ENCODE results near the gene TUFT1.

The TUFT1 gene

DNA sequence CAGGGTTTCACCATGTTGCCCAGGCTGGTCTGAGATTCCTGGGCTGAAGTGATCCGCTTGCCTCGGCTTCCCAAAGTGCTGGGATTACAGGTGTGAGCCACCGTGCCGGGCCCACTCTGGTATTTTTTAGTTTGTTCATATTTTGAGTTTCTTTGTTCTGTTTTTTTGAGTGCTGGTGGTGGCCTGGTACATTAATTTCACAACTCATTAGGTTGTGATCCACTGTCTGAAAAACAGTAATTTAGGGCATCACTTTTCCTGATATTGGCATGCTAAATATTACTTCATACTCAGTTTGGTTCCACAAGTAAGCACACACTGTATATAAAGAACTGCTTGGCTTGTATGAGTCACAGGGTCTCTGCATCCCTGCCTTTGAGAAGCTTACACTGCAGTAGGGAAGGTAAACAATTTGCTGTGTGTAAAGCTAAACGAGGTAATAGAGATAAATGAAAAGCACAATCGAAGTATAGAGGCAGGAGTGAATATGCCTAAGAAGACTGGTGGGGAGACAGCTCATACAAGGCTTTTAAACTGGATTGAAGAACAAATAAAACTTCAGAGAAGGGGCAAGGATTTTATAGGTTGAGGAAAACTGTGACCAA, 79.5 kb downstream of the TUFT1 start (continued):
- TF ChIP-seq, protein P1, sequence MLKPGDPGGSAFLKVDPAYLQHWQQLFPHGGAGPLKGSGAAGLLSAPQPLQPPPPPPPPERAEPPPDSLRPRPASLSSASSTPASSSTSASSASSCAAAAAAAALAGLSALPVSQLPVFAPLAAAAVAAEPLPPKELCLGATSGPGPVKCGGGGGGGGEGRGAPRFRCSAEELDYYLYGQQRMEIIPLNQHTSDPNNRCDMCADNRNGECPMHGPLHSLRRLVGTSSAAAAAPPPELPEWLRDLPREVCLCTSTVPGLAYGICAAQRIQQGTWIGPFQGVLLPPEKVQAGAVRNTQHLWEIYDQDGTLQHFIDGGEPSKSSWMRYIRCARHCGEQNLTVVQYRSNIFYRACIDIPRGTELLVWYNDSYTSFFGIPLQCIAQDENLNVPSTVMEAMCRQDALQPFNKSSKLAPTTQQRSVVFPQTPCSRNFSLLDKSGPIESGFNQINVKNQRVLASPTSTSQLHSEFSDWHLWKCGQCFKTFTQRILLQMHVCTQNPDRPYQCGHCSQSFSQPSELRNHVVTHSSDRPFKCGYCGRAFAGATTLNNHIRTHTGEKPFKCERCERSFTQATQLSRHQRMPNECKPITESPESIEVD (tag by site-specific recombination; IDR thresholded peaks at IDR 0.05) = peak; percentile 82
- TF ChIP-seq IKZF3 (tag by site-specific recombination; IDR thresholded peaks at IDR 0.05) = no peak

DNA sequence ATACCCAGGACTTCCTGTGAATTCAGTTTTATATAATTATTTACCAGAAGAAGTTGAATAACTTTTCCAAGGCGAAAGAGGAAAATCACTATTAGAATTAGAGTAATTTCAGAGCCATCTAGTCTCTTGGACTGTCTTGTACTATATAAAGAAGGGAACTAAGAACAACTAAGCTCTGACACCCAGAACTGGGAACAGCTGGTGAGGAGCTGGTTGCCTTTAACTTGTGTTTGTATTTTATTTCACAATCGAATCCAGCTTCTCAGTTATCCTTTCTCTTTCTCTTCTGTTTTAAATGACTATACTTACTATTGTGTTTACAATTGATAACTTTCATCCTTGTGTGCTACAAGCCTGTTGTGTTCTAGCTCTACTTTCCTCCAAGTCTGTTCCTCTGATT, 80.2 kb downstream of the TUFT1 start:
- Histone ChIP-seq H3K9me3 (ENCODE audit: control insufficient read depth, insufficient read depth, low read depth, low read length) (no peaks in the 10 kb centered on the region), H3K4me3 (ENCODE audit: low read depth, low read length) (no peak overlapping the region), H3K36me3 (ENCODE audit: control insufficient read depth in 2 of 2, insufficient read depth in 1 of 2, low read length in 2 of 2) (peaks cover 0 to under 1% of the 10 kb centered on the region in 2 experiments; a peak in 2 of 3 replicates), H3K27ac (ENCODE audit: extremely low read depth, low read depth, low read length) (no peak overlapping the region), H3K4me1 (ENCODE audit: control insufficient read depth, insufficient read depth, low read length) (peaks cover 34% of the 10 kb centered on the region)
- POLR2A ChIA-PET = interaction anchor here (0.6 to 1.3 kb wide), 10 partner anchors 8 to 338 kb away, joined by 3 to 8 read pairs (median 3); partner anchors contain the start of gene SNX27
- CTCF ChIA-PET = interaction anchor here (0.7 to 2.4 kb wide), 6 partner anchors 25 to 216 kb away, joined by 3 to 11 read pairs (median 4); no protein-coding TSS in a partner anchor
- TF ChIP-seq MZF1 (tag by site-specific recombination; IDR thresholded peaks at IDR 0.05; ENCODE audit: borderline replicate concordance) = no peak
- TF ChIP-seq ZNF555 (tag by site-specific recombination; conservative IDR thresholded peaks at IDR 0.05) = no peak
- TF ChIP-seq, protein P2, sequence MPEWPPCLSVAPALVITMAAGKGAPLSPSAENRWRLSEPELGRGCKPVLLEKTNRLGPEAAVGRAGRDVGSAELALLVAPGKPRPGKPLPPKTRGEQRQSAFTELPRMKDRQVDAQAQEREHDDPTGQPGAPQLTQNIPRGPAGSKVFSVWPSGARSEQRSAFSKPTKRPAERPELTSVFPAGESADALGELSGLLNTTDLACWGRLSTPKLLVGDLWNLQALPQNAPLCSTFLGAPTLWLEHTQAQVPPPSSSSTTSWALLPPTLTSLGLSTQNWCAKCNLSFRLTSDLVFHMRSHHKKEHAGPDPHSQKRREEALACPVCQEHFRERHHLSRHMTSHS (tag by site-specific recombination; IDR thresholded peaks at IDR 0.05) = no peak
- TF ChIP-seq ZNF521 (tag by site-specific recombination; IDR thresholded peaks at IDR 0.05) = no peak
- TF ChIP-seq YY2 (tag by site-specific recombination; IDR thresholded peaks at IDR 0.05) = no peak
- TF ChIP-seq ZNF843 (tag by site-specific recombination; IDR thresholded peaks at IDR 0.05) = no peak
- TF ChIP-seq ZNF146 (tag by site-specific recombination; IDR thresholded peaks at IDR 0.05) = no peak
- no peak for TF ChIP-seq ZNF830 (tag by site-specific recombination; IDR thresholded peaks at IDR 0.05; ENCODE audit: low read depth)
- TF ChIP-seq, protein P3, sequence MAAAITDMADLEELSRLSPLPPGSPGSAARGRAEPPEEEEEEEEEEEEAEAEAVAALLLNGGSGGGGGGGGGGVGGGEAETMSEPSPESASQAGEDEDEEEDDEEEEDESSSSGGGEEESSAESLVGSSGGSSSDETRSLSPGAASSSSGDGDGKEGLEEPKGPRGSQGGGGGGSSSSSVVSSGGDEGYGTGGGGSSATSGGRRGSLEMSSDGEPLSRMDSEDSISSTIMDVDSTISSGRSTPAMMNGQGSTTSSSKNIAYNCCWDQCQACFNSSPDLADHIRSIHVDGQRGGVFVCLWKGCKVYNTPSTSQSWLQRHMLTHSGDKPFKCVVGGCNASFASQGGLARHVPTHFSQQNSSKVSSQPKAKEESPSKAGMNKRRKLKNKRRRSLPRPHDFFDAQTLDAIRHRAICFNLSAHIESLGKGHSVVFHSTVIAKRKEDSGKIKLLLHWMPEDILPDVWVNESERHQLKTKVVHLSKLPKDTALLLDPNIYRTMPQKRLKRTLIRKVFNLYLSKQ (tag by site-specific recombination; IDR thresholded peaks at IDR 0.05; ENCODE audit: borderline replicate concordance) = no peak
- no peak for TF ChIP-seq ZNF561 (tag by site-specific recombination; IDR thresholded peaks at IDR 0.05; ENCODE audit: borderline replicate concordance)
- TF ChIP-seq, protein P4, sequence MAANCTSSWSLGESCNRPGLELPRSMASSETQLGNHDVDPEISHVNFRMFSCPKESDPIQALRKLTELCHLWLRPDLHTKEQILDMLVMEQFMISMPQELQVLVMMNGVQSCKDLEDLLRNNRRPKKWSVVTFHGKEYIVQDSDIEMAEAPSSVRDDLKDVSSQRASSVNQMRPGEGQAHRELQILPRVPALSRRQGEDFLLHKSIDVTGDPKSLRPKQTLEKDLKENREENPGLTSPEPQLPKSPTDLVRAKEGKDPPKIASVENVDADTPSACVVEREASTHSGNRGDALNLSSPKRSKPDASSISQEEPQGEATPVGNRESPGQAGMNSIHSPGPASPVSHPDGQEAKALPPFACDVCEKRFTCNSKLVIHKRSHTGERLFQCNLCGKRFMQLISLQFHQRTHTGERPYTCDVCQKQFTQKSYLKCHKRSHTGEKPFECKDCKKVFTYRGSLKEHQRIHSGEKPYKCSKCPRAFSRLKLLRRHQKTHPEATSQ (tag by site-specific recombination; IDR thresholded peaks at IDR 0.05) = no peak
- TF ChIP-seq ZIC2 (tag by site-specific recombination; IDR thresholded peaks at IDR 0.05) = no peak
- TF ChIP-seq, protein P5, sequence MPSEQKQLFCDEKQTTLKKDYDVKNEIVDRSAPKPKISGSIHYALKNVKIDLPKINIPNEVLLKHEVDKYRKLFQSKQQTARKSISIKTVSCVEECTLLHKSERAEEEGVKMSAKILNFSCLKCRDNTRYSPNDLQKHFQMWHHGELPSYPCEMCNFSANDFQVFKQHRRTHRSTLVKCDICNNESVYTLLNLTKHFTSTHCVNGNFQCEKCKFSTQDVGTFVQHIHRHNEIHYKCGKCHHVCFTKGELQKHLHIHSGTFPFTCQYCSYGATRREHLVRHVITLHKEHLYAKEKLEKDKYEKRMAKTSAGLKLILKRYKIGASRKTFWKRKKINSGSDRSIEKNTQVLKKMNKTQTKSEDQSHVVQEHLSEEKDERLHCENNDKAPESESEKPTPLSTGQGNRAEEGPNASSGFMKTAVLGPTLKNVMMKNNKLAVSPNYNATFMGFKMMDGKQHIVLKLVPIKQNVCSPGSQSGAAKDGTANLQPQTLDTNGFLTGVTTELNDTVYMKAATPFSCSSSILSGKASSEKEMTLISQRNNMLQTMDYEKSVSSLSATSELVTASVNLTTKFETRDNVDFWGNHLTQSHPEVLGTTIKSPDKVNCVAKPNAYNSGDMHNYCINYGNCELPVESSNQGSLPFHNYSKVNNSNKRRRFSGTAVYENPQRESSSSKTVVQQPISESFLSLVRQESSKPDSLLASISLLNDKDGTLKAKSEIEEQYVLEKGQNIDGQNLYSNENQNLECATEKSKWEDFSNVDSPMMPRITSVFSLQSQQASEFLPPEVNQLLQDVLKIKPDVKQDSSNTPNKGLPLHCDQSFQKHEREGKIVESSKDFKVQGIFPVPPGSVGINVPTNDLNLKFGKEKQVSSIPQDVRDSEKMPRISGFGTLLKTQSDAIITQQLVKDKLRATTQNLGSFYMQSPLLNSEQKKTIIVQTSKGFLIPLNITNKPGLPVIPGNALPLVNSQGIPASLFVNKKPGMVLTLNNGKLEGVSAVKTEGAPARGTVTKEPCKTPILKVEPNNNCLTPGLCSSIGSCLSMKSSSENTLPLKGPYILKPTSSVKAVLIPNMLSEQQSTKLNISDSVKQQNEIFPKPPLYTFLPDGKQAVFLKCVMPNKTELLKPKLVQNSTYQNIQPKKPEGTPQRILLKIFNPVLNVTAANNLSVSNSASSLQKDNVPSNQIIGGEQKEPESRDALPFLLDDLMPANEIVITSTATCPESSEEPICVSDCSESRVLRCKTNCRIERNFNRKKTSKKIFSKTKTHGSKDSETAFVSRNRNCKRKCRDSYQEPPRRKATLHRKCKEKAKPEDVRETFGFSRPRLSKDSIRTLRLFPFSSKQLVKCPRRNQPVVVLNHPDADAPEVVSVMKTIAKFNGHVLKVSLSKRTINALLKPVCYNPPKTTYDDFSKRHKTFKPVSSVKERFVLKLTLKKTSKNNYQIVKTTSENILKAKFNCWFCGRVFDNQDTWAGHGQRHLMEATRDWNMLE (tag by site-specific recombination; conservative IDR thresholded peaks at IDR 0.05; ENCODE audit: low read depth) = no peak
- TF ChIP-seq, protein P6, sequence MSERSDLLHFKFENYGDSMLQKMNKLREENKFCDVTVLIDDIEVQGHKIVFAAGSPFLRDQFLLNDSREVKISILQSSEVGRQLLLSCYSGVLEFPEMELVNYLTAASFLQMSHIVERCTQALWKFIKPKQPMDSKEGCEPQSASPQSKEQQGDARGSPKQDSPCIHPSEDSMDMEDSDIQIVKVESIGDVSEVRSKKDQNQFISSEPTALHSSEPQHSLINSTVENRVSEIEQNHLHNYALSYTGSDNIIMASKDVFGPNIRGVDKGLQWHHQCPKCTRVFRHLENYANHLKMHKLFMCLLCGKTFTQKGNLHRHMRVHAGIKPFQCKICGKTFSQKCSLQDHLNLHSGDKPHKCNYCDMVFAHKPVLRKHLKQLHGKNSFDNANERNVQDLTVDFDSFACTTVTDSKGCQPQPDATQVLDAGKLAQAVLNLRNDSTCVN (tag by site-specific recombination; optimal IDR thresholded peaks at IDR 0.05) = no peak
- TF ChIP-seq, protein P7, sequence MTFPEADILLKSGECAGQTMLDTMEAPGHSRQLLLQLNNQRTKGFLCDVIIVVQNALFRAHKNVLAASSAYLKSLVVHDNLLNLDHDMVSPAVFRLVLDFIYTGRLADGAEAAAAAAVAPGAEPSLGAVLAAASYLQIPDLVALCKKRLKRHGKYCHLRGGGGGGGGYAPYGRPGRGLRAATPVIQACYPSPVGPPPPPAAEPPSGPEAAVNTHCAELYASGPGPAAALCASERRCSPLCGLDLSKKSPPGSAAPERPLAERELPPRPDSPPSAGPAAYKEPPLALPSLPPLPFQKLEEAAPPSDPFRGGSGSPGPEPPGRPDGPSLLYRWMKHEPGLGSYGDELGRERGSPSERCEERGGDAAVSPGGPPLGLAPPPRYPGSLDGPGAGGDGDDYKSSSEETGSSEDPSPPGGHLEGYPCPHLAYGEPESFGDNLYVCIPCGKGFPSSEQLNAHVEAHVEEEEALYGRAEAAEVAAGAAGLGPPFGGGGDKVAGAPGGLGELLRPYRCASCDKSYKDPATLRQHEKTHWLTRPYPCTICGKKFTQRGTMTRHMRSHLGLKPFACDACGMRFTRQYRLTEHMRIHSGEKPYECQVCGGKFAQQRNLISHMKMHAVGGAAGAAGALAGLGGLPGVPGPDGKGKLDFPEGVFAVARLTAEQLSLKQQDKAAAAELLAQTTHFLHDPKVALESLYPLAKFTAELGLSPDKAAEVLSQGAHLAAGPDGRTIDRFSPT (tag by site-specific recombination; IDR thresholded peaks at IDR 0.05) = no peak
- no peak for TF ChIP-seq BCL11A (tag by site-specific recombination; IDR thresholded peaks at IDR 0.05; ENCODE audit: low read depth)
- TF ChIP-seq ZNF341 (tag by site-specific recombination; IDR thresholded peaks at IDR 0.05; ENCODE audit: low read depth) = no peak
- no peak for TF ChIP-seq TCF7L2 (IDR thresholded peaks at IDR 0.05; ENCODE audit: borderline replicate concordance, low read depth, low read length)
